GM12878 (cell line): ENCODE data around the gene RAB3B. TPM values are rescaled to one million over a fixed set of nuclear protein-coding genes. Genes with fewer than 3 reads are reported as not detected.

ENCODE experiments used
- ATAC-seq: fragments of 200-7000 bp; cut with Tn5 transposase; 3 replicates; pipeline ENCODE4 v1.9.1; 2020; ENCODE audit warnings: mild to moderate bottlenecking, moderate library complexity
- BruUV-seq: library from RNA; stranded (reverse); fragments of 400-500 nt; replicated peaks from 2 replicates; lab custom pipeline; 2021; lab: Mats Ljungman, UMichigan
- CTCF ChIA-PET: fragments of 300-600 bp; sonication (Branson Sonifier 250); formaldehyde crosslinking; extraction: SDS; loops from one replicate; lab custom pipeline; 2021; ENCODE audit warnings: inconsistent platforms; lab: Yijun Ruan, JAX
- POLR2A ChIA-PET: fragments of 350-600 bp; formaldehyde crosslinking; extraction: SDS; loops from one replicate; lab custom pipeline; 2021; ENCODE audit warnings: inconsistent platforms; lab: Charles Lee
- RAD21 ChIA-PET: fragments of 300-600 bp; sonication (Branson Sonifier 250); formaldehyde crosslinking; loops from one replicate; lab custom pipeline; 2023; ENCODE audit warnings: antibody characterized with exemption; ENCODE audit not compliant: unreplicated experiment; lab: Charles Lee
- SMC1A ChIA-PET: fragments of 300-600 bp; sonication (Branson Sonifier 250); formaldehyde crosslinking; loops from one replicate; lab custom pipeline; 2023; ENCODE audit not compliant: unreplicated experiment, uncharacterized antibody; lab: Charles Lee
- DNase-seq: peaks from one replicate; pipeline ENCODE4 v3.0.0-alpha.2; 2011; ENCODE audit warnings: low read depth, low spot score
- FAIRE-seq: peaks from 3 replicates; lab custom pipeline; 2011; peaks lifted over from hg19 to GRCh38; lab: Jason Lieb, UNC
- H2AFZ ChIP-seq: 2 replicates; pipeline ENCODE4 v1.6.0; 2011; ENCODE audit warnings: low read depth, low read length, control low read depth; ENCODE audit not compliant: control insufficient read depth
- H3K27ac ChIP-seq: 2 replicates; pipeline ENCODE4 v1.5.1; 2011; ENCODE audit warnings: control low read depth; ENCODE audit not compliant: control insufficient read depth, insufficient read depth
- H3K27me3 ChIP-seq, 2 experiments: replicated peaks in 1 of 2; 2 replicates each; pipeline versions ENCODE4 v1.6.0 to v1.6.1; 2011; ENCODE audit warnings: low read length in 1 of 2; ENCODE audit not compliant: control insufficient read depth in 2 of 2, insufficient read depth in 2 of 2
- H3K36me3 ChIP-seq, 2 experiments: 2 replicates each; pipeline ENCODE4 v1.5.1; 2011; ENCODE audit warnings: low read length in 1 of 2; ENCODE audit not compliant: control insufficient read depth in 2 of 2, insufficient read depth in 2 of 2
- H3K4me1 ChIP-seq: 2 replicates; pipeline ENCODE4 v1.6.1; 2011; ENCODE audit warnings: mild to moderate bottlenecking, low read length, moderate library complexity, mixed read lengths; ENCODE audit not compliant: control insufficient read depth, insufficient read depth
- H3K4me2 ChIP-seq: 2 replicates; pipeline ENCODE4 v1.6.0; 2011; ENCODE audit warnings: control low read depth; ENCODE audit not compliant: control insufficient read depth, insufficient read depth
- H3K4me3 ChIP-seq: fragments of 200-600 bp; sonication (generic); 2 replicates; pipeline ENCODE4 v1.5.1; 2016
- H3K79me2 ChIP-seq: 2 replicates; pipeline ENCODE4 v1.6.0; 2011; ENCODE audit warnings: low read length; ENCODE audit not compliant: control insufficient read depth, insufficient read depth
- H3K9ac ChIP-seq: 2 replicates; pipeline ENCODE4 v1.8.0; 2011; ENCODE audit warnings: low read length, control low read depth, mixed read lengths; ENCODE audit not compliant: control insufficient read depth, insufficient read depth
- H3K9me3 ChIP-seq: replicated peaks from 3 replicates; pipeline ENCODE4 v1.5.1; 2011; ENCODE audit warnings: mild to moderate bottlenecking, low read length; ENCODE audit not compliant: control insufficient read depth, insufficient read depth
- H4K20me1 ChIP-seq: 2 replicates; pipeline ENCODE4 v1.6.0; 2011; ENCODE audit not compliant: control insufficient read depth, insufficient read depth
- CHD2 ChIP-seq: IDR thresholded peaks from 2 replicates; pipeline ENCODE4 v1.6.1; 2011; ENCODE audit warnings: low read depth, low read length, improper control_type of control experiment, borderline replicate concordance
- CREM ChIP-seq: IDR thresholded peaks from 2 replicates; pipeline ENCODE4 v1.6.1; 2014; ENCODE audit warnings: antibody characterized with exemption, low read depth
- E4F1 ChIP-seq: fragments of 450-650 bp; IDR thresholded peaks from 2 replicates; pipeline ENCODE4 v1.6.1; 2018; ENCODE audit warnings: borderline replicate concordance, mild to moderate bottlenecking; ENCODE audit not compliant: partially characterized antibody
- FOXM1 ChIP-seq: IDR thresholded peaks from 2 replicates; pipeline ENCODE4 v1.6.1; 2012; ENCODE audit warnings: low read depth, mild to moderate bottlenecking, inconsistent platforms, low read length, moderate library complexity
- GATAD2B ChIP-seq: fragments of 450-650 bp; conservative IDR thresholded peaks from 2 replicates; pipeline ENCODE4 v1.6.1; 2017; ENCODE audit warnings: low read depth, mild to moderate bottlenecking, moderate library complexity
- HDAC6 ChIP-seq: fragments of 200-600 bp; sonication (generic); IDR thresholded peaks from one replicate; pipeline ENCODE4 v1.8.0; 2017; ENCODE audit warnings: antibody characterized with exemption; ENCODE audit not compliant: unreplicated experiment
- IKZF1 ChIP-seq: fragments of 450-650 bp; conservative IDR thresholded peaks from 2 replicates; pipeline ENCODE4 v1.6.1; 2017; ENCODE audit warnings: antibody characterized with exemption, mild to moderate bottlenecking
- MTA2 ChIP-seq: fragments of 450-650 bp; IDR thresholded peaks from 2 replicates; pipeline ENCODE4 v1.6.1; 2016; ENCODE audit warnings: low read depth, mild to moderate bottlenecking, moderate library complexity
- PAX8 ChIP-seq: fragments of 450-650 bp; IDR thresholded peaks from 2 replicates; pipeline ENCODE4 v1.6.1; 2017; ENCODE audit warnings: mild to moderate bottlenecking, moderate library complexity
- PML ChIP-seq: IDR thresholded peaks from 2 replicates; pipeline ENCODE4 v1.6.1; 2012; ENCODE audit warnings: low read length, inconsistent platforms
- RUNX3 ChIP-seq: IDR thresholded peaks from 2 replicates; pipeline ENCODE4 v1.6.1; 2012; ENCODE audit warnings: low read length, inconsistent platforms
- ZZZ3 ChIP-seq: IDR thresholded peaks from 2 replicates; pipeline ENCODE4 v1.6.1; 2011; ENCODE audit warnings: low read depth; ENCODE audit not compliant: control insufficient read depth, insufficient read length
- WGBS: methylation state at CpG from one replicate; pipeline ENCODE4 v1.1.6; 2016; ENCODE audit warnings: low lambda C conversion rate; ENCODE audit not compliant: insufficient replicate concordance, insufficient coverage; ENCODE audit errors: missing lambda C conversion rate; 5-methylcytosine and 5-hydroxymethylcytosine counted together
- in situ Hi-C: fragments of 300-500 bp; cut with MboI; formaldehyde crosslinking; loops from 9 replicates; pipeline ENCODE4 v1.14.3; 2018; ENCODE audit warnings: mixed read lengths
- intact Hi-C: fragments of 100-400 bp; cut with micrococcal nuclease; formaldehyde crosslinking; loops from one replicate; pipeline ENCODE4 v1.14.2; 2022; ENCODE audit not compliant: unreplicated experiment
- polyA plus RNA-seq, 11 experiments: library from polyadenylated mRNA; depleted of rRNA in 4 of 11; unstranded in 6 of 11; stranded (reverse) in 5 of 11; fragments of >200 nt; fragmentation: Nextera tagmentation in 4 of 11; fragmentation: Illumina TruSeq in 1 of 11; extraction: Ambion mirVana in 4 of 11; extraction: Trizol in 1 of 11; gene quantifications; 1 replicate in 1 of 11; 2 replicates in 10 of 11; pipeline versions ENCODE4 v1.2.1 to v1.2.3, GENCODE V29; 2011 to 2016; ENCODE audit warnings: inconsistent platforms in 2 of 11, missing spikeins in 2 of 11, low read depth in 1 of 11
- total RNA-seq, 4 experiments: library from RNA; depleted of rRNA in 3 of 4; stranded (reverse); fragments of >200 nt in 3 of 4; fragmentation: Illumina TruSeq in 1 of 4; extraction: Trizol in 1 of 4; gene quantifications; 2 replicates each; pipeline versions ENCODE4 v1.2.1 to v1.2.3, GENCODE V29; 2013 to 2021

Gene RAB3B
- total and polyA plus RNA-seq, 10 of the 15 experiments (the other 5 are each of a cell fraction or from before 2014, with no cell fraction given): 0.05 to 0.32 (median 0.24) TPM

- ChIA-PET POLR2A (no interaction called here), SMC1A (interaction anchor here (1.3 to 2.2 kb wide), 2 partner anchors 8 to 10 kb away, joined by 6 read pairs; no protein-coding TSS in a partner anchor), RAD21 (no interaction called here), CTCF (no interaction called here)
- in situ Hi-C loops (no loop called here), intact Hi-C loops (no loop called here)
- no peak overlapping the region for H3K4me3 ChIP-seq
- FAIRE-seq (no peak), ATAC-seq (no peak), DNase-seq (no peak)
- no peaks in the 10 kb centered on the region for H3K36me3 ChIP-seq
- BruUV-seq: no TSS peak
- H2AFZ ChIP-seq: no peak overlapping the region
- no peak overlapping the region for H3K9ac ChIP-seq
- H3K27me3 ChIP-seq: no peaks in the 10 kb centered on the region
- 41% methylated on average over 2 of the region's 2 CpGs for WGBS
- no peaks in the 10 kb centered on the region for H3K4me1 ChIP-seq
- H3K27ac ChIP-seq: no peak overlapping the region
- TF ChIP-seq CHD2: no peak
- TF ChIP-seq CREM: no peak
- no peaks in the 10 kb centered on the region for H3K79me2 ChIP-seq
- no peaks in the 10 kb centered on the region for H4K20me1 ChIP-seq
- no peaks in the 10 kb centered on the region; the same call in 1 of the 3 replicates for H3K9me3 ChIP-seq
- no peak overlapping the region for H3K4me2 ChIP-seq
Measured at GRCh38 chr1:51942281-51942680, 48.2 kb downstream of the RAB3B start.

GRCh38 chr1:51941528-51941927 is 49.0 kb downstream of the RAB3B start:
- TF ChIP-seq HDAC6: no peak
- TF ChIP-seq ZZZ3: no peak
- no peak for TF ChIP-seq PAX8
- TF ChIP-seq GATAD2B: no peak
- no peak for TF ChIP-seq CREM
- no peak for TF ChIP-seq E4F1
- no peak for TF ChIP-seq RUNX3
- TF ChIP-seq PML: no peak
- no peak for TF ChIP-seq MTA2
- no peak for TF ChIP-seq IKZF1
- no peak for TF ChIP-seq FOXM1
- no peaks in the 10 kb centered on the region for H4K20me1 ChIP-seq
- H3K79me2 ChIP-seq: no peaks in the 10 kb centered on the region
- ChIA-PET POLR2A (interaction anchor here (0.5 kb wide), 1 partner anchor 742 kb away, joined by 3 read pairs; no protein-coding TSS in a partner anchor), RAD21 (interaction anchor here (1.0 kb wide), 1 partner anchor 57 kb away, joined by 3 read pairs; no protein-coding TSS in a partner anchor), CTCF (interaction anchor here (0.9 to 1.6 kb wide), 5 partner anchors 9 to 45 kb away, joined by 3 to 4 read pairs (median 4); no protein-coding TSS in a partner anchor), SMC1A (interaction anchor here (0.8 to 2.2 kb wide), 4 partner anchors 9 to 14 kb away, joined by 3 to 6 read pairs (median 4); no protein-coding TSS in a partner anchor)
- intact Hi-C loops: no loop called here
- FAIRE-seq (no peak), DNase-seq (no peak), ATAC-seq (no peak)
- no peaks in the 10 kb centered on the region for H3K27me3 ChIP-seq
- no peak overlapping the region for H3K4me2 ChIP-seq
- no peak overlapping the region for H3K27ac ChIP-seq
- no peak overlapping the region for H3K4me3 ChIP-seq
- BruUV-seq: no TSS peak
- H3K4me1 ChIP-seq: no peaks in the 10 kb centered on the region
- in situ Hi-C loops: no loop called here
- no peak overlapping the region for H3K9ac ChIP-seq
- no peaks in the 10 kb centered on the region for H3K36me3 ChIP-seq
- no peaks in the 10 kb centered on the region; the same call in 1 of the 3 replicates for H3K9me3 ChIP-seq
- H2AFZ ChIP-seq: no peak overlapping the region
